Left hindlimb (tissue), 1 donor: Measurements from ENCODE around the gene TP53.

Source experiments
- DNase-seq: peaks from one replicate; pipeline ENCODE4 v3.0.0-alpha.2; 2018

Gene TP53

GRCh38 chr17:7706631-7707354 lies 19.5 kb upstream of the TP53 start:
- no peak for DNase-seq

- DNase-seq: no peak
Observed at GRCh38 chr17:7705269-7706255, 18.3 kb upstream of the TP53 start.

- DNase-seq: peak; percentile 71
Observed at GRCh38 chr17:7704601-7705268, 17.4 kb upstream of the TP53 start, which contains the start of gene EFNB3. EFNB3 (plus strand) TSS chr17:7705202; CDS start chr17:7705599, 397 bp downstream.

GRCh38 chr17:7703584-7704479 lies 16.5 kb upstream of the TP53 start:
- peak; percentile 80 for DNase-seq

- DNase-seq: no peak
Observed at GRCh38 chr17:7702776-7703175, 15.5 kb upstream of the TP53 start.

GRCh38 chr17:7701681-7702080 lies 14.4 kb upstream of the TP53 start:
- no peak for DNase-seq

- DNase-seq: no peak
Observed at GRCh38 chr17:7700510-7700909, 13.2 kb upstream of the TP53 start.

GRCh38 chr17:7697828-7698588 lies 10.7 kb upstream of the TP53 start:
- no peak for DNase-seq

- DNase-seq: no peak
Observed at GRCh38 chr17:7695586-7695985, 8.3 kb upstream of the TP53 start.

GRCh38 chr17:7688808-7689316 lies 1.6 kb upstream of the TP53 start:
- DNase-seq: no peak

- peak; percentile 99 for DNase-seq
Observed at GRCh38 chr17:7687908-7688807, 868 bp upstream of the TP53 start, which contains the start of gene WRAP53. WRAP53 (plus strand) TSS chr17:7688477; CDS start chr17:7688649, 172 bp downstream.

- DNase-seq: peak; percentile 90
Observed at GRCh38 chr17:7686222-7687071, 843 bp downstream of the TP53 start.

GRCh38 chr17:7685533-7686221 lies 1.6 kb downstream of the TP53 start:
- peak; percentile 94 for DNase-seq

- DNase-seq: no peak
Observed at GRCh38 chr17:7684851-7685532, 2.3 kb downstream of the TP53 start.

GRCh38 chr17:7677388-7678067 lies 9.8 kb downstream of the TP53 start:
- no peak for DNase-seq

- DNase-seq: no peak
Observed at GRCh38 chr17:7676533-7676932, 10.8 kb downstream of the TP53 start.

GRCh38 chr17:7674934-7675333 lies 12.4 kb downstream of the TP53 start:
- DNase-seq: no peak
